Thoracic aorta (tissue), 2 donors: ENCODE measurements around the gene SLC25A3. TPM values are rescaled to one million over a fixed set of nuclear protein-coding genes. Genes with fewer than 3 reads are reported as not detected.

Experiments used
- ATAC-seq: fragments of 150-250 bp; one replicate; pipeline ENCODE4 v1.8.0; 2017; ENCODE audit warnings: low read depth; ENCODE audit not compliant: insufficient number of reproducible peaks, low FRiP score
- DNase-seq: peaks from one replicate; pipeline ENCODE4 v3.0.0-alpha.2; 2020; ENCODE audit warnings: low spot score
- H3K27ac ChIP-seq, 2 donors: fragments of 200-600 bp; sonication (generic); 1 replicate in 1 of 2; 2 replicates in 1 of 2; pipeline ENCODE4 v1.5.1; 2016; ENCODE audit warnings: mild to moderate bottlenecking in 2 of 2, moderate library complexity in 2 of 2
- H3K27me3 ChIP-seq: fragments of 200-600 bp; sonication (generic); replicated peaks from 2 replicates; pipeline ENCODE4 v1.6.0; 2016; ENCODE audit warnings: mild to moderate bottlenecking; ENCODE audit not compliant: insufficient read depth
- H3K36me3 ChIP-seq: fragments of 200-600 bp; sonication (generic); one replicate; pipeline ENCODE4 v1.5.1; 2016
- H3K4me1 ChIP-seq, 2 donors: fragments of 200-600 bp; sonication (generic); 1 replicate in 1 of 2; 2 replicates in 1 of 2; pipeline versions ENCODE4 v1.5.1 to v1.6.0; 2016; ENCODE audit warnings: low read depth in 2 of 2, mild to moderate bottlenecking in 1 of 2; ENCODE audit not compliant: control insufficient read depth in 1 of 2
- H3K4me3 ChIP-seq: fragments of 200-600 bp; sonication (generic); 2 replicates; pipeline ENCODE4 v1.5.1; 2016; ENCODE audit warnings: mild to moderate bottlenecking
- H3K9me3 ChIP-seq: fragments of 200-600 bp; sonication (generic); 2 replicates; pipeline ENCODE4 v1.5.1; 2016
- CTCF ChIP-seq: fragments of 200-600 bp; sonication (generic); IDR thresholded peaks from one replicate; pipeline ENCODE4 v1.5.1; 2019; ENCODE audit warnings: antibody characterized with exemption
- total RNA-seq, 2 donors: library from RNA; depleted of rRNA; stranded (reverse); fragments of >200 nt; gene quantifications; one replicate each; pipeline versions ENCODE4 v1.1.0 to v1.2.3, GENCODE V29; 2016

The SLC25A3 gene
- total RNA-seq, 2 donors from 2014 or later: 362 to 445 TPM

GRCh38 chr12:98645572-98646067, 52.1 kb downstream of the SLC25A3 start:
- Histone ChIP-seq H3K27ac (peak overlapping the region; percentile 66 to 73), H3K9me3 (no peaks in the 10 kb centered on the region), H3K4me1 (peaks cover 0 to 39% of the 10 kb centered on the region in 2 donors), H3K4me3 (peak overlapping the region; percentile 92), H3K36me3 (peaks cover 7% of the 10 kb centered on the region), H3K27me3 (no peaks in the 10 kb centered on the region)
- ATAC-seq (no peak), DNase-seq (no peak)
- TF ChIP-seq CTCF: no peak

GRCh38 chr12:98646294-98647090, 53.0 kb downstream of the SLC25A3 start:
- DNase-seq: no peak
- Histone ChIP-seq H3K27ac (no peak overlapping the region), H3K9me3 (no peaks in the 10 kb centered on the region), H3K27me3 (no peaks in the 10 kb centered on the region), H3K4me1 (peaks cover 0 to 39% of the 10 kb centered on the region in 2 donors), H3K36me3 (peaks cover 7% of the 10 kb centered on the region), H3K4me3 (peak overlapping the region; percentile 92)
- ATAC-seq: no peak
- TF ChIP-seq CTCF: no peak

- Histone ChIP-seq H3K27ac (no peak overlapping the region), H3K4me1 (peaks cover 0 to 21% of the 10 kb centered on the region in 2 donors), H3K27me3 (no peaks in the 10 kb centered on the region), H3K4me3 (no peak overlapping the region), H3K36me3 (peaks cover 7% of the 10 kb centered on the region), H3K9me3 (no peaks in the 10 kb centered on the region)
- DNase-seq: no peak
- no peak for TF ChIP-seq CTCF
- no peak for ATAC-seq
Observed at GRCh38 chr12:98651328-98651727, 57.8 kb downstream of the SLC25A3 start.

- Histone ChIP-seq H3K36me3 (peaks cover 7% of the 10 kb centered on the region), H3K27me3 (no peaks in the 10 kb centered on the region), H3K9me3 (no peaks in the 10 kb centered on the region), H3K4me1 (no peaks in the 10 kb centered on the region), H3K4me3 (no peak overlapping the region), H3K27ac (no peak overlapping the region)
- ATAC-seq (no peak), DNase-seq (no peak)
- TF ChIP-seq CTCF: peak; percentile 46
Observed at GRCh38 chr12:98653866-98654493, 60.5 kb downstream of the SLC25A3 start.

Other genes with a start within 250 kb of the SLC25A3 start
- 10 to 100 TPM; 41.7 to 52.6 TPM for gene TMPO, start 78.1 kb upstream of the SLC25A3 start, total RNA-seq
- 10 to 100 TPM; 12.3 to 15.2 TPM for gene IKBIP, start 51.1 kb downstream of the SLC25A3 start, total RNA-seq
- gene APAF1, start 51.6 kb downstream of the SLC25A3 start, total RNA-seq: 10 to 100 TPM; 16.0 to 19.8 TPM